GM19372 (cell line): ENCODE results near the gene MAS1L.

Source experiments
- ATAC-seq: cut with Tn5 transposase; IDR thresholded peaks from one replicate; pipeline ENCODE4 v1.9.1; 2021; ENCODE audit warnings: mild to moderate bottlenecking, low read depth, moderate library complexity; ENCODE audit not compliant: unreplicated experiment

The MAS1L gene

GRCh38 chr6:29487660-29488059 is at the start of gene MAS1L:
Gene MAS1L (minus strand): TSS chr6:29487956. CDS start chr6:29487902, 54 bp downstream.
- ATAC-seq, result no peak

DNA sequence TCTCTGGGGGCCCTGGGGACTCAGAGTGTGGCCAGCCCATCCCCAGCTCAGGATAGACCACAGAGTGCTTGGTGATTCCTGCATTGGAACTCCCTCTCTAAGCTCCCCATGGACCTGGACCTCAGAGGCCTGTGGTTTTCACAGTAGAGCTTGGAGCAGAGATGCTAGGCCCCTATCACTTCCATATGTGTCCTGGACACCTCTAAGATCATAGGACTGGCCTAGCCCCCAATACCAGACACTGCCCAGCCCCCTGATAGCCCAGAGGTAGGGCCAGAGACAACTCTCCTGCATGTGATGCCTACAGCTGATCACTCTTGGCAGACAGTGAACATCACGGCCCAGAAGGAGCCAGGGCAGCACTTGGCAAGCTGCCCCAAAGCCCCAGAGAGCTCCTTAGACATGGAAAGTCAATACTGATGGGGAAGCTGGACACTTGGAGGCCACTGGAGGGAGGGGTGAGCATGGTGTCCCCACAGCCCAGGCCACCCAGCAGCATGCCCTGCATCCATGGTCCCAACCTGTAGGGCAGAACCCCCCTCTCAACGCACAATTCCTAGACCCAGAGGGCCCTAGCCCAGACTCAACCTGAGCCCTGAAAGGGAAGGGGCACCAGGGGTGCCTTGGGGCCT is 44.7 kb upstream of the MAS1L start:
- ATAC-seq, result no peak

GRCh38 chr6:29531668-29532067 is 43.9 kb upstream of the MAS1L start:
- ATAC-seq, result no peak

- no peak for ATAC-seq
Observed at GRCh38 chr6:29530671-29531310, 43.0 kb upstream of the MAS1L start.

DNA sequence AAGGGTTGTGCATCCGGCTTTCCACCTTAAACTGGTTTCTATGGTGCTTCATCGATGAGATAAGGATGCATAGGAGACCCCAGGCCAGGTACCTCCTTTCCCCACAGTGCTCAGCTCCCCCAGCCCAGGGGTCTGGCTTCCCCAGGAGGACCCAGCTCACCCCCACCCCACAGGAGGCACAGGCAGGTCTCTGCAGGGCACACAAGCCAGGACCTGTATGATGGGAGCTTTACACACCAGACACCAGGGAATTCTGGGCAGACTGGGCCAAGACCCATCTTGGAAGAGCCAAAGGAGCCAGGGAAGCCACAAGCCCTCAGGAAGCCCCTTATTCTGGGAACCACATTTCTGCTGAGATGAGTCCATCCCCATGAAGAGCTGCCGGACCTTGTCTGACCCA is 42.2 kb upstream of the MAS1L start:
- ATAC-seq, result no peak

DNA sequence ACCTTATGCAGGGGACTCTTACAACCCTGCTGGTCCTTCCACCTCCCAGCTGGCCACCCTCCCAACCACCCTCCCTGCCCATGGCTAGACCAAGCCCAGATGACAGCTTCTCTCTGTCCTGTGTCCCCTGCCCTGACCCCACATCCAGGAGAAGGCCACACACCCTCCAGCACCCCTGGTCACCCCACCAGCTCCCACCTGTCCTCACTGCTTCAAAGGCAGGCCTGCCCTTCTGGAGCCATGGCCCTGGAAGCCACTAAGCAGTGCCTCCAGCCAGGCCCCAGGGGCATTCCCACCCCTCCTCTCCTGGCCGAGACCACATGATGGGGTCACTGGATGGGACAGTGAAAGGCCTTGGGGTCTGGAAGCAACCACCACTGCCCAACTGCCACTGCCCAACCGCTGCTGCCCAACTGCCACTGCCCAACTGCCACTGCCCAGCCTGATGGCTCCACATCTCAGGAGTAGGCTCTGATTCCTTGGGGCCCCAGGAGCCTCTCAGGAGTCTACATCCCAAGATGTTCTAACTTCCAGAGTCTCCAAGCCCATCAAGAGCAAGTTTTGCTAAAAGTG is 41.3 kb upstream of the MAS1L start:
- ATAC-seq, result no peak

GRCh38 chr6:29528300-29528931 is 40.7 kb upstream of the MAS1L start:
- no peak for ATAC-seq

DNA sequence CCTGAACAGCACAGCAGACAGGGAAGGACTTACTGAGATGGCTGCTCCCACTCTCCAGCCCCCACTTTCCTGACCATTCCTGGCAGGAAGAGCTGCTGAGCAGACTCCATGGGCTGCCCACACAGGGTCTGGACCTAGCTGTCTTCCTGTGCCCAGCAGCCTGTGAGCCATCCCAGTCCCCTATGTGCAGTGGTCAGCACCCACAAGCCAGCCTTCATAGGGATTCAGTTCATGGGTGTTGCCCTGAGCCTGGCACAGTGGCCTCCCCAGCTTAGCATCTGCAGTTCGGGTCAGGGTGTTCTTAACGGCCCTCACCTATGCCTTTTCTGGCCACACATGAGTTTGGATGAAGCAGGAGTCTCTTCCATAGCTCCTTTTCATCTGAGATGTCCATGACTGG is 39.8 kb upstream of the MAS1L start:
- no peak for ATAC-seq

DNA sequence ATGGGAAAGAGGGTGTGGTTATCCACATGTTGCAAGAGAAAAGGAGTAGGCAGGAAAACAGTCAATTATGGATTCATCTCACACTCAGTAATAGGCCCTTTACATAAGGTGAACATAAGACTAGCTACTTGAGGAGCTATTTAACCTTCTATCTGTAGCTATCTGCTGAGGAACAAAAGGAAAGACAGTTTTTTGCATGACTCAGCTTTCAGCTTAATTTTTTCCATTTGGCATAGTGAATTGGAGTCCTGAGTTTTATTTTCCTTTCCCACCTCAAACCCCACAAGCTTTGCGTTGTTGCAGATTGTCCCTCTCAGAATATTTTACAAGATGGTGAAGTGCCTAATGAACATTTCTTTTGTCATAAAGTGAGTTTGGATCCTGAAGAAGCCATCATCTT is 39.4 kb upstream of the MAS1L start:
- ATAC-seq, result no peak

DNA sequence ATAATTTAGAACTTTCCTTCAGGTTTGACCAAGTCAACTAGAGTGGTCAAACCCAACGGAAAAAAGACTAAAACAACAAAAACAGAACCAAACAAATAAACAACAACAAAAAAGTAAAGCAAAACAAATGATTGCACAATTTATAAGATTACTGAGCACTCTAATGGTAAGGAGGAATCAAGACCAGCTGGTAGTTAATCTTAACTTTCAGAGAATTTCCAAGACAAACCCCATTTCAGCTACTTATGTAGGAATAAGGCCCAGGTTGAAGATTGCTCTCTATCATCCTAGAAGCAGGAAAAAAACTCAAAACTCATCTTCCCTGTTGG is 37.5 kb upstream of the MAS1L start:
- no peak for ATAC-seq

DNA sequence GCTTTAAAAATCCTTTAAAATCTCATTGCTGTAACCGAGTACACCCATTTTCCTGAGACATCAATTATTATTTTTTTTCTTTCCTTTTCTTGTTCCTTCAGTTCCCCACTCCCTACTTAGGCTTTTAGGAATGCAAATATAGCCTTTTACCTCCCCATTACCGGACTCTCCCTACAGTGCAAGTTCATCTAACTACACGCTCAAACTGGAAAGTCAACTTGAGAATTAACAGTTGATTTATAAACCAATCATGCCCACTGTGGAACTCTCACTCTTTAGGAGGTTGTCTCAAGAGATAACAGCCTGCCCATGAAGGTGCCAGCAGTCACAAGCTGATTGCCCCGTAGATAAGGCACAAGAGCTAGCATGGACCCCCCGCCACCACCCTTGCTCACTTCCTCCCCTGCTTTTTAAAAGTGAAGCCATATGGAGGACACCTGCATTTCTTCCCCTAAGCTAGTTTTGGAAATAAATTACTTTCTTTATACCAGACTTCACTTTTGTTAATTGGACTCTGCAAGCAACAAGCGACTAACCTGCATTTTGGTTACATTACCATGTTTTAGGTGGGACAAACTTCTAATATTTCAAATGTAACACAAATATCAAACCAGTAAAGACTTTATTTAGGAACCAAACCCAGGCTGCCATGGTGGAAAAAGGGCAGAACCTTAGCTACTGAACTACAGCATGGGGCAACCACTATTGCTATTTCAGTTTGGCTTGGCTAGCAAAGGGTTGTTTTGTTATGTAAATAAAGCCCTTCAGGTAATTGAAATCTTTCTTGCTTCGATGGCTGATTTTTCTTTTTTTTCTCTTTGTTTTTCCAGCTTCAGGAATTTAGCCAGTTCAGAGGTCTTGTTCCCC is 36.9 kb upstream of the MAS1L start:
- no peak for ATAC-seq

- no peak for ATAC-seq
Observed at GRCh38 chr6:29524044-29524443, 36.3 kb upstream of the MAS1L start.

DNA sequence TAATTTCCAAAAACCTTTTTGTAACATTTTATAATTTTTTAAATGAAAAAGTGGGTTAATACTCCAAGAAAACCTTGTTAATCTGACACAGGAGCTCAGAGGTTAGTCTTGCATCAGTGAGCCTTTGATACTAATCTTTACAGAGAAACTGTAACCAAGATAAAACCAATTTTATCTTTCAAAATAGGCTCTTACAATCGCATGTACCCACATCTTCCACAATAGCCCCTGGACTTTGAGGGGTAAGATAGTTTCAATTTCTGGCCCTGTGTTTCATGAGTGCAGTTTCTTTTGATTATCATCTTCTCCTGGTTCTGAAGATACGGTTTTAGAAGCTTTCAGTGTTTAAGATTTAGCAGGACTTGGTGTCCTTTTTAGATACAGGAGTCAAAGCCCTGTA is 34.5 kb upstream of the MAS1L start:
- no peak for ATAC-seq

DNA sequence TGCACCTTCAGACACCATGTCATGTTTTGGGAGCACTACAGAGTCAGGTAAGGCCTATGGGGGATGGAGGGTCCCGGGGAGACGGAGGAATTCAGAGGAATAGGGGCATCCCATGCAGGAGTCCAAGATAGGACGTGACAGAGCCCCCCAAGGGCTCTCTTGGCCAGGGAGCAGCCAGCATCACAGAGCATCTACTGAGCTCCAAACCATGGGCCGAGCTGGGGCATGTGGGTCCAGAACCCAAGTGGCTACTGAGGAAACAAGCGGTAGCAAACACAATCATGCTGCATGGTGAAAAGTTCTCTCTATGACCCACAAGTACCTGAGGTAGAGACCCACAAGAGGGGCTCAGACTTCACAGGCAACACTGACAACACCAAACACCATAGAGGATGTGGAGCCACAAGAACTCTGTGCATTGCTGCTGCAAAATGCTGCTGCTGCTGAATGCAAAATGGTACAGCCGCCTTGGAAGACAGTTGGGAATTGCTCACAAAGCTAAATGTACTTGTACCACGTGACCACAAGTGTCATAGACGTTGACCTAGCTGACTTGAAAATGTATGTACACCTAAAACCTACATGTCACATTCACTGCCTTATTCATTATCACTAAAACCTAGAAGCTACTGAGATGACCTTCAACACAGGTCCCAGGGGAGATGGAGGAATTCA is 33.4 kb upstream of the MAS1L start:
- no peak for ATAC-seq

DNA sequence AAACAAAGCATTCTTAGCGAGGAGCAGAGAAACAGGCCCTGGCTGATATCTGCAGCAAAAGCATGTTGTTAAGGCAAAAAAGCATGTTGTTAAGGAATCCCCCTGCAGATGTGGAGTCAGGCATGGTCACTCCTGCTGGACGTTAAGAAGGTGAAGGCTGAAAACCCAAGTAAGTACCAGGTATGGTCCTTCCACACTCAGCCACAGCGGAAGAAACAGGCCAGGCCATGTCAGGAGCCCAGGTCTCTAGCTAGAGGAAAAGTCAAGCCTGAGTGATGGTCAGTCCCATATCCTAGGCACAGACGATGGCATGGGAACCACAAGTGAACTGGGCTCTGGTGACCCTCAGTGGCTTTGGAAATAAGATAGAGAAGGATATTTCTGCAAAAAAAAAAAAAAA is 32.5 kb upstream of the MAS1L start:
- ATAC-seq, result no peak

- no peak for ATAC-seq
Observed at GRCh38 chr6:29519291-29520010, 31.7 kb upstream of the MAS1L start.

- ATAC-seq, result no peak
Observed at GRCh38 chr6:29517728-29518440, 30.1 kb upstream of the MAS1L start.

DNA sequence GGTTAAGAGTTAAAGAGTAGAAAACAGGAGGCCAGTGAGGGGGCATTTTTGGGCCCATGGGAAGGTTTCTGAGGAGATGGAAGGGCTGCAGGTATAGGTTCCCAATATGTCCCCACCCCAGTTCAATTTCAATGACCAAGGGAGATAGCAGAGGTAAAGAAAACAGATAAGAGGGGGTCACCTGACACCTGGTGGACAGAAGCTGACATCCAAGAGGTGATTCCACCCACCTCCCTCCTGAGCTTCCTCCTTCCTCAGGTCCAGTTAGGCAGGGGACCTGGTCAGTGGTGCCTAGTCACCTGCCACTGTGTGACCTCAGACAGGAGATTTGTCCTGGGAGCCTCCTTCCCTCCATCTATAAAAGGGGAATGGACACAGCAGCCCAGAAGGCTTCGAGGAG is 29.5 kb upstream of the MAS1L start:
- no peak for ATAC-seq

- no peak for ATAC-seq
Observed at GRCh38 chr6:29516108-29516507, 28.4 kb upstream of the MAS1L start.
